SK-N-SH treated with all-trans-retinoic acid at 6 μM for 48 hours (cell line): Measurements from ENCODE around the gene CELF5.

Experiments
- BACH2 ChIP-seq: fragments of 250-450 bp; sonication (Bioruptor Pico); IDR thresholded peaks from 2 replicates; pipeline ENCODE4 v1.9.0; 2021; ENCODE audit warnings: mild to moderate bottlenecking, borderline replicate concordance
- GLIS3 ChIP-seq: fragments of 250-450 bp; sonication (Bioruptor Pico); IDR thresholded peaks from 2 replicates; pipeline ENCODE4 v1.5.0; 2020; ENCODE audit warnings: mild to moderate bottlenecking, moderate library complexity
- ZC3H10 ChIP-seq: fragments of 250-450 bp; sonication (Bioruptor Pico); IDR thresholded peaks from 2 replicates; pipeline ENCODE4 v1.5.1; 2021; ENCODE audit warnings: mild to moderate bottlenecking, moderate library complexity
- ZFP30 ChIP-seq: fragments of 450-650 bp; formaldehyde crosslinking; IDR thresholded peaks from 2 replicates; pipeline ENCODE4 v1.5.0; 2022; ENCODE audit warnings: mild to moderate bottlenecking, moderate library complexity
- ZNF565 ChIP-seq: fragments of 450-650 bp; formaldehyde crosslinking; conservative IDR thresholded peaks from 2 replicates; pipeline ENCODE4 v1.5.0; 2020; ENCODE audit warnings: low read depth, mild to moderate bottlenecking, moderate library complexity
- ZNF70 ChIP-seq: fragments of 450-650 bp; formaldehyde crosslinking; IDR thresholded peaks from 2 replicates; pipeline ENCODE4 v1.5.0; 2020; ENCODE audit warnings: mild to moderate bottlenecking, moderate library complexity
- TF ChIP-seq, protein P1 (sequence below): fragments of 250-450 bp; sonication (Bioruptor Pico); IDR thresholded peaks from 2 replicates; pipeline ENCODE4 v1.5.1; 2020; ENCODE audit warnings: low read depth, mild to moderate bottlenecking, moderate library complexity
- TF ChIP-seq, protein P2 (sequence below): fragments of 250-450 bp; sonication (Bioruptor Pico); IDR thresholded peaks from 2 replicates; pipeline ENCODE4 v1.5.0; 2020; ENCODE audit warnings: mild to moderate bottlenecking, moderate library complexity
- TF ChIP-seq, protein P3 (sequence below): fragments of 250-450 bp; sonication (Bioruptor Pico); IDR thresholded peaks from 2 replicates; pipeline ENCODE4 v1.8.0; 2021; ENCODE audit warnings: low read depth, mild to moderate bottlenecking, moderate library complexity, borderline replicate concordance
- TF ChIP-seq, protein P4 (sequence below): fragments of 250-450 bp; sonication (Bioruptor Pico); IDR thresholded peaks from 2 replicates; pipeline ENCODE4 v1.5.1; 2021; ENCODE audit warnings: mild to moderate bottlenecking, moderate library complexity
- TF ChIP-seq, protein P5 (sequence below): fragments of 250-450 bp; sonication (Bioruptor Pico); IDR thresholded peaks from 2 replicates; pipeline ENCODE4 v1.8.0; 2020; ENCODE audit warnings: mild to moderate bottlenecking, moderate library complexity, borderline replicate concordance

DNA sequence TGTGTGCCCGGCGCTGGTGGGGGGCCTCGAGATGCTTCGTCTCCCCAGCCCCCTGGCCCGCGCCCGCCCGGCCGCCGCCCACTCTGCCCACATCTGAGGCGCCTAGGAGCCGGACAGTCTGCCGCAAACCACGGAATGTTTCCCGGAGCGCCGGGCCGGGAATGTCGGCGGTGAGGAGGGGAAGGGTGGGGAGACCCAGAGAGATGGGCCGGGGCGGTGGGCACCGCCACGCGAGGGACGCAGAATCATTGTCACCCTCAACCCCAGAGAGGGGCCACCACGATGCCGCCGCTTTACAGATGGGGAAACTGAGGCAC lies 95.9 kb downstream of the CELF5 start:
- TF ChIP-seq ZNF565 (CRISPR knock-in tag) (no peak), ZFP30 (CRISPR knock-in tag) (no peak), BACH2 (CRISPR knock-in tag) (no peak), ZNF70 (no peak), ZC3H10 (CRISPR knock-in tag) (no peak), GLIS3 (CRISPR knock-in tag) (no peak)
- TF ChIP-seq, protein P1, sequence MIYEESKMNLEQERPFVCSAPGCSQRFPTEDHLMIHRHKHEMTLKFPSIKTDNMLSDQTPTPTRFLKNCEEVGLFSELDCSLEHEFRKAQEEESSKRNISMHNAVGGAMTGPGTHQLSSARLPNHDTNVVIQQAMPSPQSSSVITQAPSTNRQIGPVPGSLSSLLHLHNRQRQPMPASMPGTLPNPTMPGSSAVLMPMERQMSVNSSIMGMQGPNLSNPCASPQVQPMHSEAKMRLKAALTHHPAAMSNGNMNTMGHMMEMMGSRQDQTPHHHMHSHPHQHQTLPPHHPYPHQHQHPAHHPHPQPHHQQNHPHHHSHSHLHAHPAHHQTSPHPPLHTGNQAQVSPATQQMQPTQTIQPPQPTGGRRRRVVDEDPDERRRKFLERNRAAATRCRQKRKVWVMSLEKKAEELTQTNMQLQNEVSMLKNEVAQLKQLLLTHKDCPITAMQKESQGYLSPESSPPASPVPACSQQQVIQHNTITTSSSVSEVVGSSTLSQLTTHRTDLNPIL (CRISPR knock-in tag) = no peak
- TF ChIP-seq, protein P2, sequence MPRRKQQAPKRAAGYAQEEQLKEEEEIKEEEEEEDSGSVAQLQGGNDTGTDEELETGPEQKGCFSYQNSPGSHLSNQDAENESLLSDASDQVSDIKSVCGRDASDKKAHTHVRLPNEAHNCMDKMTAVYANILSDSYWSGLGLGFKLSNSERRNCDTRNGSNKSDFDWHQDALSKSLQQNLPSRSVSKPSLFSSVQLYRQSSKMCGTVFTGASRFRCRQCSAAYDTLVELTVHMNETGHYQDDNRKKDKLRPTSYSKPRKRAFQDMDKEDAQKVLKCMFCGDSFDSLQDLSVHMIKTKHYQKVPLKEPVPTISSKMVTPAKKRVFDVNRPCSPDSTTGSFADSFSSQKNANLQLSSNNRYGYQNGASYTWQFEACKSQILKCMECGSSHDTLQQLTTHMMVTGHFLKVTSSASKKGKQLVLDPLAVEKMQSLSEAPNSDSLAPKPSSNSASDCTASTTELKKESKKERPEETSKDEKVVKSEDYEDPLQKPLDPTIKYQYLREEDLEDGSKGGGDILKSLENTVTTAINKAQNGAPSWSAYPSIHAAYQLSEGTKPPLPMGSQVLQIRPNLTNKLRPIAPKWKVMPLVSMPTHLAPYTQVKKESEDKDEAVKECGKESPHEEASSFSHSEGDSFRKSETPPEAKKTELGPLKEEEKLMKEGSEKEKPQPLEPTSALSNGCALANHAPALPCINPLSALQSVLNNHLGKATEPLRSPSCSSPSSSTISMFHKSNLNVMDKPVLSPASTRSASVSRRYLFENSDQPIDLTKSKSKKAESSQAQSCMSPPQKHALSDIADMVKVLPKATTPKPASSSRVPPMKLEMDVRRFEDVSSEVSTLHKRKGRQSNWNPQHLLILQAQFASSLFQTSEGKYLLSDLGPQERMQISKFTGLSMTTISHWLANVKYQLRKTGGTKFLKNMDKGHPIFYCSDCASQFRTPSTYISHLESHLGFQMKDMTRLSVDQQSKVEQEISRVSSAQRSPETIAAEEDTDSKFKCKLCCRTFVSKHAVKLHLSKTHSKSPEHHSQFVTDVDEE = no peak
- TF ChIP-seq, protein P3, sequence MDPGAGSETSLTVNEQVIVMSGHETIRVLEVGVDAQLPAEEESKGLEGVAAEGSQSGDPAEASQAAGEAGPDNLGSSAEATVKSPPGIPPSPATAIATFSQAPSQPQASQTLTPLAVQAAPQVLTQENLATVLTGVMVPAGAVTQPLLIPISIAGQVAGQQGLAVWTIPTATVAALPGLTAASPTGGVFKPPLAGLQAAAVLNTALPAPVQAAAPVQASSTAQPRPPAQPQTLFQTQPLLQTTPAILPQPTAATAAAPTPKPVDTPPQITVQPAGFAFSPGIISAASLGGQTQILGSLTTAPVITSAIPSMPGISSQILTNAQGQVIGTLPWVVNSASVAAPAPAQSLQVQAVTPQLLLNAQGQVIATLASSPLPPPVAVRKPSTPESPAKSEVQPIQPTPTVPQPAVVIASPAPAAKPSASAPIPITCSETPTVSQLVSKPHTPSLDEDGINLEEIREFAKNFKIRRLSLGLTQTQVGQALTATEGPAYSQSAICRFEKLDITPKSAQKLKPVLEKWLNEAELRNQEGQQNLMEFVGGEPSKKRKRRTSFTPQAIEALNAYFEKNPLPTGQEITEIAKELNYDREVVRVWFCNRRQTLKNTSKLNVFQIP (CRISPR knock-in tag) = no peak
- TF ChIP-seq, protein P4, sequence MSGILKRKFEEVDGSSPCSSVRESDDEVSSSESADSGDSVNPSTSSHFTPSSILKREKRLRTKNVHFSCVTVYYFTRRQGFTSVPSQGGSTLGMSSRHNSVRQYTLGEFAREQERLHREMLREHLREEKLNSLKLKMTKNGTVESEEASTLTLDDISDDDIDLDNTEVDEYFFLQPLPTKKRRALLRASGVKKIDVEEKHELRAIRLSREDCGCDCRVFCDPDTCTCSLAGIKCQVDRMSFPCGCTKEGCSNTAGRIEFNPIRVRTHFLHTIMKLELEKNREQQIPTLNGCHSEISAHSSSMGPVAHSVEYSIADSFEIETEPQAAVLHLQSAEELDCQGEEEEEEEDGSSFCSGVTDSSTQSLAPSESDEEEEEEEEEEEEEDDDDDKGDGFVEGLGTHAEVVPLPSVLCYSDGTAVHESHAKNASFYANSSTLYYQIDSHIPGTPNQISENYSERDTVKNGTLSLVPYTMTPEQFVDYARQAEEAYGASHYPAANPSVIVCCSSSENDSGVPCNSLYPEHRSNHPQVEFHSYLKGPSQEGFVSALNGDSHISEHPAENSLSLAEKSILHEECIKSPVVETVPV (CRISPR knock-in tag) = no peak
- TF ChIP-seq, protein P5, sequence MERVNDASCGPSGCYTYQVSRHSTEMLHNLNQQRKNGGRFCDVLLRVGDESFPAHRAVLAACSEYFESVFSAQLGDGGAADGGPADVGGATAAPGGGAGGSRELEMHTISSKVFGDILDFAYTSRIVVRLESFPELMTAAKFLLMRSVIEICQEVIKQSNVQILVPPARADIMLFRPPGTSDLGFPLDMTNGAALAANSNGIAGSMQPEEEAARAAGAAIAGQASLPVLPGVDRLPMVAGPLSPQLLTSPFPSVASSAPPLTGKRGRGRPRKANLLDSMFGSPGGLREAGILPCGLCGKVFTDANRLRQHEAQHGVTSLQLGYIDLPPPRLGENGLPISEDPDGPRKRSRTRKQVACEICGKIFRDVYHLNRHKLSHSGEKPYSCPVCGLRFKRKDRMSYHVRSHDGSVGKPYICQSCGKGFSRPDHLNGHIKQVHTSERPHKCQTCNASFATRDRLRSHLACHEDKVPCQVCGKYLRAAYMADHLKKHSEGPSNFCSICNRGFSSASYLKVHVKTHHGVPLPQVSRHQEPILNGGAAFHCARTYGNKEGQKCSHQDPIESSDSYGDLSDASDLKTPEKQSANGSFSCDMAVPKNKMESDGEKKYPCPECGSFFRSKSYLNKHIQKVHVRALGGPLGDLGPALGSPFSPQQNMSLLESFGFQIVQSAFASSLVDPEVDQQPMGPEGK = no peak
